Stimulated activated CD4-positive, alpha-beta T cell treated with anti-CD3 and anti-CD28 coated beads, Interleukin-4, amount 100 ng/mL, for 4 hours (primary cell): ENCODE results near the gene KDM3B.
A peak's percentile ranks its signal among the peaks of the same experiment; 100 is the strongest.

ENCODE experiments used
- DNase-seq, 2 experiments: peaks; one replicate each; pipeline ENCODE4 v3.0.0-alpha.2; 2020

The KDM3B gene

DNA sequence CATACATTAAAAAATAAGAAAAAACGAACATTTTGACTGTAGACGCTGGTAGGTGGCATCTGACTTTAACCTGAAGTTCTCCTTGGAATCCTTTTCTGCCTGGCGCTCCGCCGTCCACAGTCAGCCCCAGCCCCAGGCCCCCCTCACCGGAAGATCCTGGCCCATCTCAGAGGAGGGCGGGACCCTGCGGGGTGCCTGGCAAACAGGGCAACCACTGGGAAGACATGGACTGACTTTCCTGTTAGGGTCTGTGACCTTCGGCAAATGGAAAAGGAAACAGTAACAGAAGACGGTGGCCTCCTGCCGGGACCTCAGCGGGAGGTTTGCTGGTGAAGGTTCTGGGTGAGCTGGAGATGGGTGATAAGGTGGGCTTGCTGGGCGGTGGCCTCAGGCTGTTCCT, 101.1 kb downstream of the KDM3B start:
- DNase-seq = no peak

DNA sequence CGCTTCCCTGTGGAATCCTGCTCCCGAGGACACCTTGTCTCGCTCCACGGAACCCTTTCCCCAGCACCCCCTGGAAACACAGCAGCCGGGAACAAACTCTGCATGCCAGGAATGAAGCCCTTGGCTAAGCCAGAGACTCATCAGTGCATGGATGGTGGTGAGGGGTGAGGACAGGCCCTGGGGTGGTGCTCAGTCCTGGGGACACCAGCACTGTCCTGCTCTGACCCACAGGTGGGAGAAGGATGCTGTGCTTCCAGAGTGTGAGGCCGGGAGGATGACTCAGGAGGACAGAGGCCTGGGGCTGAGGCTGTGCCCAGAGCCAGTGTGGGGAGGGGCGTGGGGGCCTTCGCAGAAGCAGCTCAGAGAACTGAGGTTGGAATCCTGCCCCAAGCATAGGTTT, 101.6 kb downstream of the KDM3B start:
- no peak for DNase-seq

DNA sequence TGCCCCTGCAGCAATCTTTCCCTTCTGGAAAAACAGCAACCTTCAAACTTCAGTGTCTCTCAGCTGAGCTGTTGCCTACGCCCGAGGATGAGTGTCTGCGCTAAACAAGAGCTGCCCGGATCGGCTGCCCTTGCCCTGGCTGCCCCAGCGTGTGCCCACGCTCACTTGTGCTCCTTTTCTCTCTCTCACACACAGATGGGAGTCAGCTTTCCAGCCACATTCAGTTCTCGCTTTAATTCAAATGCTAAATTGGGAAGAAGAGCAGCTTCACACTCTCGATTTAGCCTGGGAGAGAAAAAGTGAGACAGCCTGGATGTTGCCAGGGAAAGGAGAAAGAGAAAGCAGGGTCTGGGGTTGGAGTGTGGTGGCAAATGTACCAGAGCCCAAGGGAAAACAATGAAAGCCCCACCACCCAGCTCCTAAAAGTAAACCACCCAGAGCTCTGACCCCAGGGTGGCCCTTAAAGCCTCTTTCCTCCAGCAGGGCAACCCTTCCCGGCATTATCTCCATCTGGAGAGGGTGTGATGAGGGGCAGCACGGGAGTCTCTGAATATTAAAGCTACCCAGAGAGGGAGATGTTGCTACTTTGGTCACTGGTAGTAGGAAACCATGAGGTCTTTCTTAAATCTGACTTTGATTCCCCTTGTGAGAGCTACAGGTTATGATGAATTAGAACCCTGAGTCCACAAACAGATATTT, 102.9 kb downstream of the KDM3B start:
- no peak for DNase-seq

DNA sequence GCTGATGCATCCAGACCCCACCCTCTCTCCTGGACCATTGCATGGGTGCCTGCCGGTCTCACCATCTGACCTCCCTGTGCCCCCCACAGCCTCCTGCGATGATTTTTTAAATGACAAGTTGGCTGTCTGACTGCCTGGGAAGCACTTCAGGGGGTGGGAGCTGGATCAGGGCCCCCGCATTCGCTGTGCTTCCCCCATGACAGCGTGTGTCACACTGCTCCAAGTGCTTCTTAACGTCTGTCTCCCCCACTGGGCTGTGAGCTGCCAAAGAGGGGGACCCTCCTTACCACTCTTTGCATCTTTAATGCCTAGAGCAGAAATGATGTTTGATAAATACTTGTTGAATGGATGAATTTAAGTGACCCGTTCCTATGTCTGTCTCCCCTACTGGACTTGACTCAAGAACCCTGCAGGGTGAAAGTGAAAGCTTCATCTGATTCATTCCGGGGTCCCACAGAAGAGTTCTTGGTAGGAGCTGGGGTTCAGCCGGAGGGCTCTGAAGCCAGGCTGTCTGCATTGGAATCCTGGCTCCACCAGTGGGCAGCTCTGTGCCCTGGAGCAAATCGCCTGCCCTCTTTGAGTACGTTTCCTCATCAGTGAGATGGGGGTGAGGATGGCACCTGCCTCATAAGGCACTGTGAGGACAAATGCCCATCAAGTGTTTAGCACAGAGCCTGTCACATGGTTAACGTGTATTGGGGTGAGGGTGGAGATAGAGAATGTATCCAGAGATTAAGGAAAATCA, 105.2 kb downstream of the KDM3B start:
- no peak for DNase-seq

DNA sequence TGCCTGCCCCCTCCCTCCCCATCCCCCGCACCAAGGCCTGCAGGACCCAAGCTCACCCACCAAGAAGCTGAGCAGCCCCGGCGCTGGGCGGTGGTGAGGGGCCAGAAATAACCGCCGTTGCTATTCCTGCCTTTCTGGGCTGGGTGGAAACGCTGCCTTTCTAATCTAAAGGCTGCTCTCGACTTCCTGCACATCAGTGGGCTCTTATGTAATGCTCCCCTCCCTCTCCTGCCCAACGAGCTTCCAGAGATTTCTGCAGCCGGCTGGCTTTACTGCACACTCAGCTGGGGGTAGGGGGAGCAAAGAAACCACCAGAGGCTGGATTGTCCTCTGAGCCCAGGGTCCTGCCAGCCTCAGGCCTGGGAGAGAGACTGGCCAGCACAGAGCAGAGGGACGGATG, 105.9 kb downstream of the KDM3B start:
- no peak for DNase-seq

DNA sequence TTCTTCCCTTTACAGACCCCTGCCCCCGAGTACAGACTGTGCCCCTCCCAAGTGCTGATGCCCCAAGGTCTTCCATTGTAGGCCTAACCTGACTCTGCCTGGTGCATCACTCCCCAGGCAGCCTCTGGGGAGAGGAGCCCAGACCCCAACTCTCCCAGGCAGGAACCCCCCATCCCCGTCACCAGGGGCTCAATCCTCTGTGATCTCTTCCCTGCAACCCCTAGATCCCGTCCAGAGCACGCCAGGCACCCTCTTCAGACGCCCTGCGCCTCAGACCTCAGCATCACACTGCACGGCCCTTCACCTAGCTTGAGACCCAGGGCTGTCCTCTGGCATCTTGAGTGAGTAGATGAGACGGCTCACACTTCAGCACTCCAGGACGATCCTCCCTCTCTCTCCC, 106.4 kb downstream of the KDM3B start:
- DNase-seq = no peak

DNA sequence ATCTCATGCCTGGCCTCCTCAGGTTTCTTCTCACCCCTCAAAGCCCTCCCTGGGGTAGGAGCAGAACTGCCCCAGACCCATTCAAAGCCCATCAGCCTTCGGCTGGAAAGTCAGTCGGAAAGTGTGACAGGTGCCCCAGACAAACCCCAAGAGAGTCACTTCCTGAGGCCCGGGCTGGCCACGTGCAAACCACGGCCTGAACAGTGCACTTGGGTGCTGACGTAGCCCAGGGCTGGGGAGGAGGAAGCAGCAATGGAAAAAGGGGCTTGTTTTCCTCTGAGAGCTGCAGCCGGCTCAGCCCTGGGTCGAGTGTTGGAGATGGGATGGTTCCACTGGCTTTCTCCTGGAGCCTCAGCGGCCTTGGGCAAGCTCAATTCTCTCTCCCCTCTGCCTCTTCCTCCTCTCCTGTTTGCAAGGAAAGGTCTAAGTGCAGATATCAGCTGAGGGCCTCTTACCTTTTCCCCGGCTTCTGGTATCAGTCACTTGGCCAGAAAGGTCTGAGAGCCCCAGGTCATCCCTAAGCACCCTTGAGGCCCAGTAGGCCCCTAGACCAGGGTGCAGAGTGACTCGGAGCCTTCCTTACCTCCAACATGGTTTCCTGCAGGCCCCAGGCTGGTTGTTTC, 106.9 kb downstream of the KDM3B start:
- DNase-seq = peak; percentile 75 to 94

DNA sequence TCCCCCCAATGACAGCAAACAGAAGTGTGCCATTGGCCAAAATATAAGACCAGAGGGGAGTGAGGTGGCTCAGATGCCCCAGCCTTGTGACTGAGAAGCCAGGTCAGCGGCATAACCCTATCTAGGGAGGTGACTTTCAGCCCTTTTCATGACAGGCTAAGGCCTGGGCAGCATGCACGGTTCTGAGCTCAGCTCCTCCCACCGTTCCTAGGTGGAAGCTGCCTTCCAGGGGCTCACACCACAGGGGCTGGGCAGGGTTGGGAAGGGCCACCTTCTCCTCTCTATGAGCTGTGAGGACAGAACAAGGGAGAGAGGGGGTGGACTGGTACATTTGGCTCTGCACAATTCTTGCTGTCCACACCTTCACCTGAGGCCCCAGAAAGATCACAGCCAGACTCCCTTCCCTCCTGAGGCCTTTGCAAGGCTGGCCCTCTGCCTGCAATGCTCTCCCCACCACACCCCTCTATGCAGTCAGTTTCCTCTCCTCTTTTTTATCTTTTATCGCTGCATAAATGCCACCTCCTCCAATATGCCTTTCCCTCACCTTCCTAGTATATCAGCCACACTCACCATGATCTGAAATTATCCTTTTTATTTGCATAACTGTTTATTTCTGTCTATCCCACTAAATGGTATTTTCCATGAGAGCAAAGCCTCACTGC, 107.7 kb downstream of the KDM3B start:
- no peak for DNase-seq

DNA sequence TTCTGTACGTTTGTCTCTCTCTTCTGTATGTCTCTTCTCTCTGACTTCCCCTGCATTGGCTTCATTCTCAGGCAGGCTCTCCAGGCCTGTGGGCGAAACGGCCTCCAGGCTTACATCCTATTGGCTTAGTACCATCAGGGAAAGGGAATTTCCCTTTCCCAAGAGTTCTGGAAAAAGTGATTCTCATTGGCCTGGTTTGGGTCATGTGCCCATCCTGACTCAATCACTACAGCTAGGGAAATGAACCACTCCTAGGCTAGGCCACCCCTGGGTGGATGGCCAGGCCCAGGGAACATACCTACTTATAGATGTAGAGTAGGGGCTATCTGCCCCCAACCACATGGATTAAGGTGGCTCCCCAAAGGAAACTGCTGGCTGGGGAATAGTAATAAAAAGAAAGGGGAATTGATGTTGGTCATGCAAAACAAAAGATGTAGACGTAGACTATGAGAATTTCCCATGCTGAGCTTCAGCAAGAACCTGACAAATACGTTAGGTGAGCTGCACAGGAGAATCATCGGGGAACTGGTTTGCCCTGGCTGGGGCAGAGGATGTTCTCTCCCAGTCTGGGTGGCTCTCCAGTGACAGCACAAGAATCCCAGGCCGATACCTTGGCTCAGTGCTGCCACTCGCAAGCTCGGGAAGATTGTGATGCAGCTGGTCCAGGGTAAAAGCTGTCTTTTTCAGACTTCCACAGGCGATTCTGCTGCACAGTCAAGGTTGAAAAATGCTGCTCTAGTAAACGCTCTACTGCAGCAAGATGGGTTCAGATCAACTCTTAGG, 109.0 kb downstream of the KDM3B start:
- DNase-seq = no peak

DNA sequence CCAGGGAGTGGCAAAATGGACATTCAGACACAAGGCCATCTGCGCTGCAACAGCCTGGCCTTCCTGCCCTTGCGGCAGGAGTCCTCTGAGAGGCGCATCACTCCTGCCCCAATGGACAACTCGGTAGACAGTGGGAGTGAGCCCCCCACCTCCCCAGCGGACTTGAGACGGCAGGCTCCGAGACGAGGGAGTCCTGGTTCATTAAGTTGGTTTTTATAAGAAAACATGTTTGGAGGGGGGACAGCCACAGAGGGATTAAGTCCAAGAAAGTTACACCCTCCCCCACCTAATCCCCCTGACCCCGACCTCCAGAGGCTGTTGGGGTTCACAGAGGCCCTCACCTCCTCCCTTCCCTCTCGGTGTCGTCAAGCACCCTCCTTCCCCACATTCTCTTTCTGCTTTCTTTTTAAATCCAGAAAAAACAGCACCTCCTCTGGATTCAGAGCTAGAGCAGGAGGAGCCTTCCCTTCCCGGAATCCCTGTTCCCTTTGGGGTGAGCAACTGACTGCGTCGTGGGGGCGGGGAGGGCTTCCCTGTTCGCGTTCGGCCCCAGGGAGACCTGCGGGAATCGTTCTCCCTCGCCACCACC, 111.0 kb downstream of the KDM3B start:
- no peak for DNase-seq

DNA sequence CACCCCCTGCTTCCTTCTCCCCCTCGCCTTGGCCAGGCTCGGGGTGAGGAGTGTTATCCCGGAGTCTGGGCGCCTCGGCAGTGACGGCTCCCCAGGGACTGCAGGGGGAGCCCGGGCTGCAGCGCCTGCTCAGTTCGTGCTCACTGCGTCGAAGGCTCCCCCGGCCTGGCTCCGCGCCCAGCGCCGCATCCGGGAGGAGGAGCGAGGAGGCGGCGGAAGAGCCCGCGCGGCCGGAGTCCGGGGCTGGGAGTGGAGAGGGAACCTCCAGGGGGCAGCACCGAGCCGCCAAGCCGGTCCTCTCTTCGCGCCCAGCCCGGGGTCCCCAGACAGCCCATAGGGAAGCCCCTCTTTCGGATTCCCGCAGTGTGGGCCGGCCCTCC, 111.5 kb downstream of the KDM3B start:
- DNase-seq = peak; percentile 89 to 95

DNA sequence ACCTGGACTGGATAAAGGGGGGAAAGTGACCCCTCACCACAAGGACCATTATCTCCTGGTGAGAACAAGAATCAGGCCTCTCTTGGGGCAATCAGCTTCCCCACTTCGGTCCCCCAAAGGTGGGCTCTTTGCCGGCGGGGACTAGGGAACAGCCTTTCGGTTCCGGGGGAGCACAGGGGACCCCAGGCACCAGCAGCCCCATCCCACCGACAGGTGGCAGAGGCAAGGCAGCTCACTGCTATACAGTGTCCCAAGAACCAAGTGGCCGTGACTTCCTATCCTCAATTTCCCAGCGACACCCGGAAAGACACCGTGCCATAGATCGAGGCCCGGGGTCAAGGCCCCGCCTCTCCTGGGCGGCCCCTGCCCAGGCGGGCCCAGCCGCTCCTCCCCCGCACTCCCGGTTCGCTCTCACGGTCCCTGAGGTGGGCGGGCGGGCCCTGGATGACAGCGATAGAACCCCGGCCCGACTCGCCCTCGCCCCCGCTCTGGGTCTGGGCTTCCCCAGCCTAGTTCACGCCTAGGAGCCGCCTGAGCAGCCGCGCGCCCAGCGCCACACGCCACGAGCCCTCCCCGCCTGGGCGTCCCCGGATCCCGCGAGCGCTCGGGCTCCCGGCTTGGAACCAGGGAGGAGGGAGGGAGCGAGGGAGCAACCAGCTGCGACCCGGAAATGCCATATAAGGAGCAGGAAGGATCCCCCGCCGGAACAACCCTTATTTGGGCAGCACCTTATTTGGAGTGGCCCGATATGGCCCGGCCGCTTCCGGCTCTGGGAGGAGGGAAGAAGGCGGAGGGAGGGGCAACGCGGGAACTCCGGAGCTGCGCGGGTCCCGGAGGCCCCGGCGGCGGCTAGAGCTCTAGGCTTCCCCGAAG, 112.1 kb downstream of the KDM3B start:
- DNase-seq = peak; percentile 88 to 97

DNA sequence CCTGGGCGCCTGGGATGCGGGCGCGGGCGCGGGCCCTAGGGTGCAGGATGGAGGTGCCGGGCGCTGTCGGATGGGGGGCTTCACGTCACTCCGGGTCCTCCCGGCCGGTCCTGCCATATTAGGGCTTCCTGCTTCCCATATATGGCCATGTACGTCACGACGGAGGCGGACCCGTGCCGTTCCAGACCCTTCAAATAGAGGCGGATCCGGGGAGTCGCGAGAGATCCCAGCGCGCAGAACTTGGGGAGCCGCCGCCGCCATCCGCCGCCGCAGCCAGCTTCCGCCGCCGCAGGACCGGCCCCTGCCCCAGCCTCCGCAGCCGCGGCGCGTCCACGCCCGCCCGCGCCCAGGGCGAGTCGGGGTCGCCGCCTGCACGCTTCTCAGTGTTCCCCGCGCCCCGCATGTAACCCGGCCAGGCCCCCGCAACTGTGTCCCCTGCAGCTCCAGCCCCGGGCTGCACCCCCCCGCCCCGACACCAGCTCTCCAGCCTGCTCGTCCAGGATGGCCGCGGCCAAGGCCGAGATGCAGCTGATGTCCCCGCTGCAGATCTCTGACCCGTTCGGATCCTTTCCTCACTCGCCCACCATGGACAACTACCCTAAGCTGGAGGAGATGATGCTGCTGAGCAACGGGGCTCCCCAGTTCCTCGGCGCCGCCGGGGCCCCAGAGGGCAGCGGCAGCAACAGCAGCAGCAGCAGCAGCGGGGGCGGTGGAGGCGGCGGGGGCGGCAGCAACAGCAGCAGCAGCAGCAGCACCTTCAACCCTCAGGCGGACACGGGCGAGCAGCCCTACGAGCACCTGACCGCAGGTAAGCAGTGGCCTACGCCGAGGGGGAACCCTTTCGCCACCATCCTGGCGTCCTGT, 113.0 kb downstream of the KDM3B start, which contains the start of gene EGR1:
Gene EGR1, plus strand, starts transcription at position 219 of the 864 bp plus-strand sequence. Its CDS starts 283 bp downstream, at position 502.
- peak; percentile 86 to 96 for DNase-seq

DNA sequence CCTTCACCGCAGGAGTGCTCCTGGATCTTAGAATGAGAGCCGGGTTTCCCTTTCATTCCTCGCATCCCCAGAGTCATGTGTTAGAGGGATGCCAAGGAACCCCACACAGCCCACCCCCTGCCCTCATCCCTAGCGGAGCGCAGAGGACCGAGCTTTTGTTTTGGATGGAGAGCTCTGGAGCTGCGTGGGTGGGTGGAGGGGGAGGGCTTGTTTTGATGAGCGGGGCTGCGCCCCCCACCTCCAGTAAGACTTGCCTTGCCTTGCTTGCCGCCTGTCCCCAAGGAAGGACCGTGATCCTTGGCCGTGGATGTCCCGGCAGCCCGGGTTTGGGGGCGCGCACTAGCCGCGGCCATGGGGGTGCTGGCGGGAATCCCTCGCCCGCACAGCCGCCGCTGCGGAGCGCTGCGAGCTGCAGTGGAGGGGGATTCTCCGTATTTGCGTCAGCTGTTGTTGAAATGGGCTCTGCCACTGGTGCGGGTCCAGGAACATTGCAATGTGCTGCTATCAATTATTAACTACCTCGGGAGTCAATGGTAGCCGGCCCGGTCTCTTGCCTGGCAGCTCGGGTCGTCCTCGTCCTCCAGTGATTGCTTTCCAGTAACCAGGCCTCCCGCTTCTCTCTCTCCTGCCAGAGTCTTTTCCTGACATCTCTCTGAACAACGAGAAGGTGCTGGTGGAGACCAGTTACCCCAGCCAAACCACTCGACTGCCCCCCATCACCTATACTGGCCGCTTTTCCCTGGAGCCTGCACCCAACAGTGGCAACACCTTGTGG, 113.8 kb downstream of the KDM3B start:
- DNase-seq = peak in 1 of 2 experiments; percentile 38

DNA sequence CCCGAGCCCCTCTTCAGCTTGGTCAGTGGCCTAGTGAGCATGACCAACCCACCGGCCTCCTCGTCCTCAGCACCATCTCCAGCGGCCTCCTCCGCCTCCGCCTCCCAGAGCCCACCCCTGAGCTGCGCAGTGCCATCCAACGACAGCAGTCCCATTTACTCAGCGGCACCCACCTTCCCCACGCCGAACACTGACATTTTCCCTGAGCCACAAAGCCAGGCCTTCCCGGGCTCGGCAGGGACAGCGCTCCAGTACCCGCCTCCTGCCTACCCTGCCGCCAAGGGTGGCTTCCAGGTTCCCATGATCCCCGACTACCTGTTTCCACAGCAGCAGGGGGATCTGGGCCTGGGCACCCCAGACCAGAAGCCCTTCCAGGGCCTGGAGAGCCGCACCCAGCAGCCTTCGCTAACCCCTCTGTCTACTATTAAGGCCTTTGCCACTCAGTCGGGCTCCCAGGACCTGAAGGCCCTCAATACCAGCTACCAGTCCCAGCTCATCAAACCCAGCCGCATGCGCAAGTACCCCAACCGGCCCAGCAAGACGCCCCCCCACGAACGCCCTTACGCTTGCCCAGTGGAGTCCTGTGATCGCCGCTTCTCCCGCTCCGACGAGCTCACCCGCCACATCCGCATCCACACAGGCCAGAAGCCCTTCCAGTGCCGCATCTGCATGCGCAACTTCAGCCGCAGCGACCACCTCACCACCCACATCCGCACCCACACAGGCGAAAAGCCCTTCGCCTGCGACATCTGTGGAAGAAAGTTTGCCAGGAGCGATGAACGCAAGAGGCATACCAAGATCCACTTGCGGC, 114.6 kb downstream of the KDM3B start:
- DNase-seq = peak in 1 of 2 experiments; percentile 22

DNA sequence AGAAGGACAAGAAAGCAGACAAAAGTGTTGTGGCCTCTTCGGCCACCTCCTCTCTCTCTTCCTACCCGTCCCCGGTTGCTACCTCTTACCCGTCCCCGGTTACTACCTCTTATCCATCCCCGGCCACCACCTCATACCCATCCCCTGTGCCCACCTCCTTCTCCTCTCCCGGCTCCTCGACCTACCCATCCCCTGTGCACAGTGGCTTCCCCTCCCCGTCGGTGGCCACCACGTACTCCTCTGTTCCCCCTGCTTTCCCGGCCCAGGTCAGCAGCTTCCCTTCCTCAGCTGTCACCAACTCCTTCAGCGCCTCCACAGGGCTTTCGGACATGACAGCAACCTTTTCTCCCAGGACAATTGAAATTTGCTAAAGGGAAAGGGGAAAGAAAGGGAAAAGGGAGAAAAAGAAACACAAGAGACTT, 115.2 kb downstream of the KDM3B start:
- DNase-seq = peak in 1 of 2 experiments; percentile 23

DNA sequence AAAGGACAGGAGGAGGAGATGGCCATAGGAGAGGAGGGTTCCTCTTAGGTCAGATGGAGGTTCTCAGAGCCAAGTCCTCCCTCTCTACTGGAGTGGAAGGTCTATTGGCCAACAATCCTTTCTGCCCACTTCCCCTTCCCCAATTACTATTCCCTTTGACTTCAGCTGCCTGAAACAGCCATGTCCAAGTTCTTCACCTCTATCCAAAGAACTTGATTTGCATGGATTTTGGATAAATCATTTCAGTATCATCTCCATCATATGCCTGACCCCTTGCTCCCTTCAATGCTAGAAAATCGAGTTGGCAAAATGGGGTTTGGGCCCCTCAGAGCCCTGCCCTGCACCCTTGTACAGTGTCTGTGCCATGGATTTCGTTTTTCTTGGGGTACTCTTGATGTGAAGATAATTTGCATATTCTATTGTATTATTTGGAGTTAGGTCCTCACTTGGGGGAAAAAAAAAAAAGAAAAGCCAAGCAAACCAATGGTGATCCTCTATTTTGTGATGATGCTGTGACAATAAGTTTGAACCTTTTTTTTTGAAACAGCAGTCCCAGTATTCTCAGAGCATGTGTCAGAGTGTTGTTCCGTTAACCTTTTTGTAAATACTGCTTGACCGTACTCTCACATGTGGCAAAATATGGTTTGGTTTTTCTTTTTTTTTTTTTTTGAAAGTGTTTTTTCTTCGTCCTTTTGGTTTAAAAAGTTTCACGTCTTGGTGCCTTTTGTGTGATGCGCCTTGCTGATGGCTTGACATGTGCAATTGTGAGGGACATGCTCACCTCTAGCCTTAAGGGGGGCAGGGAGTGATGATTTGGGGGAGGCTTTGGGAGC, 115.9 kb downstream of the KDM3B start:
- DNase-seq = no peak
